Measurements from ENCODE around the gene DLK1. TPM values are rescaled to one million over a fixed set of nuclear protein-coding genes. Genes with fewer than 3 reads are reported as not detected.

The DLK1 gene
- total RNA-seq, 1 donor from 2014 or later = not detected

GRCh38 chr14:100679707-100680438, 46.8 kb upstream of the DLK1 start:
- peak; percentile 45 for DNase-seq (ENCODE audit: low read depth)

GRCh38 chr14:100680439-100681051, 46.1 kb upstream of the DLK1 start:
- Histone ChIP-seq H3K4me3 (ENCODE audit: low read depth, low read length) (no peak overlapping the region), H3K27me3 (ENCODE audit: control insufficient read depth, insufficient read depth, low read length) (peaks cover 14% of the 10 kb centered on the region), H3K36me3 (ENCODE audit: control insufficient read depth, insufficient read depth, low read length) (no peaks in the 10 kb centered on the region)
- no peak for DNase-seq (ENCODE audit: low read depth)
- no peak for TF ChIP-seq CTCF (IDR thresholded peaks at IDR 0.05; ENCODE audit: insufficient read depth, low read length, poor library complexity, severe bottlenecking)

More at GRCh38 chr14:100679707-100680438, 46.8 kb upstream of the DLK1 start:
- Histone ChIP-seq H3K27me3 (ENCODE audit: control insufficient read depth, insufficient read depth, low read length) (peaks cover 17% of the 10 kb centered on the region), H3K36me3 (ENCODE audit: control insufficient read depth, insufficient read depth, low read length) (no peaks in the 10 kb centered on the region), H3K4me3 (ENCODE audit: low read depth, low read length) (no peak overlapping the region)
- no peak for TF ChIP-seq CTCF (IDR thresholded peaks at IDR 0.05; ENCODE audit: insufficient read depth, low read length, poor library complexity, severe bottlenecking)

- H3K27me3 ChIP-seq (ENCODE audit: control insufficient read depth, insufficient read depth, low read length) = peaks cover 12% of the 10 kb centered on the region
- no peak overlapping the region for H3K4me3 ChIP-seq (ENCODE audit: low read depth, low read length)
- H3K36me3 ChIP-seq (ENCODE audit: control insufficient read depth, insufficient read depth, low read length) = no peaks in the 10 kb centered on the region
- TF ChIP-seq CTCF (IDR thresholded peaks at IDR 0.05; ENCODE audit: insufficient read depth, low read length, poor library complexity, severe bottlenecking) = no peak
- DNase-seq (ENCODE audit: low read depth) = no peak
Measured at GRCh38 chr14:100681111-100681510, 45.6 kb upstream of the DLK1 start.

DNA sequence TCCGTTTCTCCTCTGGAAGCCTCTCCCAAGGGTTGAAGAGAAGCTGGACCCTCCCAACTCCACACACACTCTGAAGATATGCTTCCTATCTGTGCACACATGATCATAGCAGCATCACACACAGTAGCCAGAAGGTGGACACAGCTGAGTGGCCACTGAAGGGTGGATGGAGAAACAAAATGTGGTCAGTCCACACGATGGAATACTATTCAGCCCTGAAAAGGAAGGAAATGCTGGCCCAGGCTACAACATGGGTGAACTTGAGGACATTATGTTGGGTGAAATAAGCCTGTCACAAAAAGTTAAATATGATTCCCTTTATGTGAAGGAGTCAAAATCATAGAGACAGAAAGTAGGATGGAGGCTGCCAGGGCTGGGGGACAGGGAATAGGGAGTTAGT, 43.9 kb upstream of the DLK1 start:
- Histone ChIP-seq H3K4me3 (ENCODE audit: low read depth, low read length) (no peak overlapping the region), H3K27me3 (ENCODE audit: control insufficient read depth, insufficient read depth, low read length) (peaks cover 6% of the 10 kb centered on the region), H3K36me3 (ENCODE audit: control insufficient read depth, insufficient read depth, low read length) (no peaks in the 10 kb centered on the region)
- no peak for DNase-seq (ENCODE audit: low read depth)
- no peak for TF ChIP-seq CTCF (IDR thresholded peaks at IDR 0.05; ENCODE audit: insufficient read depth, low read length, poor library complexity, severe bottlenecking)

DNA sequence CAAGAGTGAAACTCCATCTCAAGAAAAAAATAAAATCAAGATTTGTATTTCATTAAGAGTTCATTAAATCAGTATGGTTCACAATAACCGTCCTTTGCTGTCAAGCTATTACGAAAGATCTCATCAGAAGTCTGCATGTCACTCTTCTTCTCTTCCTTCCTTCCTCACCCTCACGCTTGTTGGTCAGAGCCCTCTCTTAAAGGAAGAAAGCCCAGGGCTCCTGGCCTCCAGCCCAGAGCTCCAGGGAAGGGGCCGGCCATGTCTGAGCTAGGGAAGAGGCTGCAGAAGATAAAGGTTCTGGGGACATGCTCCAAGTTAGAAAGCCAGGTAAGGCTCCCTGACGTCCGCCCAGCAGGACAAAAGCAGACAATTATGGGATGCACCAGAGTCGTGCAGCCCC, 43.1 kb upstream of the DLK1 start:
- TF ChIP-seq CTCF (IDR thresholded peaks at IDR 0.05; ENCODE audit: insufficient read depth, low read length, poor library complexity, severe bottlenecking) = no peak
- Histone ChIP-seq H3K36me3 (ENCODE audit: control insufficient read depth, insufficient read depth, low read length) (no peaks in the 10 kb centered on the region), H3K4me3 (ENCODE audit: low read depth, low read length) (no peak overlapping the region), H3K27me3 (ENCODE audit: control insufficient read depth, insufficient read depth, low read length) (peaks cover 6% of the 10 kb centered on the region)
- DNase-seq (ENCODE audit: low read depth) = no peak

Measured in kidney epithelial cell (primary cell).